Measurements from ENCODE around the gene CXCL16.
A peak's percentile ranks its signal among the peaks of the same experiment; 100 is the strongest.

DNA sequence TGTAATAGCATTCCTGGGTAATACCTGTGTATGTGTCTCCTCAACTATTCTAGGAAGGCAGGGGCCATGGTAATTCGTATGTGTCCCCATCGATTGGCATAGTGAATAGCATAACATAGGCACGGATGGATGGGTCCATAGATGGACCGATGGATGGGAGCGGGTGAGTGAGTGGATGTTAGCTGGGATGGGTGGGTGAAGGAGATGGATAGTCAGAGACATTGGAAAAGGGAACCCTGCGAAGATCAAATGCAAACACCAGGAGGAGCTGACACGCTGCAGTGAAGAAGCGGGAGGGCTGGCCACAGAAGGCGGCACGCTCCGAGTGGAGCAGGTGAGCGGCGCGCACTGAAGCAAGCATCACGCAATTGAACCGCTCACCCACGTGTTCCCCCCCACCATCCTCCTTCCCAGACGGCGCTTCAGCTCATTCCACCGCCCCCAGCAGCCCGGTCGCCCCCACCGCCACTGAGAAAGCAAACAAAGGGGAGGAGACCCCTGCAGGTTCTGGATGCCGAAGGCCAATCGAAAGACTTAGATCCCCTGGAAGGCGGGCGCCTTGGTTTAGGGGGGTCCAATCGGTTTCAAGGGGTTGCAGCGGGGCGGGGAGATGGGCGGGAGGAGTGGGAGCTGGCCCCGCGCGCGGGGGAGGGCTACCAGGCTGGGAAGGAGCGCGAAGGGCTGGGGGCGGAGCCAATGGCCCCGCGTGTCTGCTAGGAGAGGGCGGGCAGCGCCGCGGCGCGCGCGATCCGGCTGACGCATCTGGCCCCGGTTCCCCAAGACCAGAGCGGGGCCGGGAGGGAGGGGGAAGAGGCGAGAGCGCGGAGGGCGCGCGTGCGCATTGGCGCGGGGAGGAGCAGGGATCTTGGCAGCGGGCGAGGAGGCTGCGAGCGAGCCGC is 29.7 kb downstream of the CXCL16 start, which contains the start of gene ARRB2:
- TF ChIP-seq CTCF (IDR thresholded peaks at IDR 0.05), result peak; percentile 57 to 80 (median 74)
- TF ChIP-seq POLR2A (IDR thresholded peaks at IDR 0.05), result peak; percentile 19 to 63

All from uterus (tissue), 2 donors.